PC-9 (cell line): ENCODE data around the gene FBLL1.

Experiments
- EZH2 ChIP-seq: fragments of 200-600 bp; sonication (generic); IDR thresholded peaks from 2 replicates; pipeline ENCODE4 v1.8.0; 2017; ENCODE audit warnings: antibody characterized with exemption, low read depth
- TF ChIP-seq, protein P1 (sequence below): fragments of 200-600 bp; sonication (generic); conservative IDR thresholded peaks from 2 replicates; pipeline ENCODE4 v1.6.1; 2017; ENCODE audit warnings: mixed run types, antibody characterized with exemption, mild to moderate bottlenecking, moderate library complexity

GRCh38 chr5:168513861-168514428 lies 15.2 kb upstream of the FBLL1 start:
- TF ChIP-seq, protein P1, sequence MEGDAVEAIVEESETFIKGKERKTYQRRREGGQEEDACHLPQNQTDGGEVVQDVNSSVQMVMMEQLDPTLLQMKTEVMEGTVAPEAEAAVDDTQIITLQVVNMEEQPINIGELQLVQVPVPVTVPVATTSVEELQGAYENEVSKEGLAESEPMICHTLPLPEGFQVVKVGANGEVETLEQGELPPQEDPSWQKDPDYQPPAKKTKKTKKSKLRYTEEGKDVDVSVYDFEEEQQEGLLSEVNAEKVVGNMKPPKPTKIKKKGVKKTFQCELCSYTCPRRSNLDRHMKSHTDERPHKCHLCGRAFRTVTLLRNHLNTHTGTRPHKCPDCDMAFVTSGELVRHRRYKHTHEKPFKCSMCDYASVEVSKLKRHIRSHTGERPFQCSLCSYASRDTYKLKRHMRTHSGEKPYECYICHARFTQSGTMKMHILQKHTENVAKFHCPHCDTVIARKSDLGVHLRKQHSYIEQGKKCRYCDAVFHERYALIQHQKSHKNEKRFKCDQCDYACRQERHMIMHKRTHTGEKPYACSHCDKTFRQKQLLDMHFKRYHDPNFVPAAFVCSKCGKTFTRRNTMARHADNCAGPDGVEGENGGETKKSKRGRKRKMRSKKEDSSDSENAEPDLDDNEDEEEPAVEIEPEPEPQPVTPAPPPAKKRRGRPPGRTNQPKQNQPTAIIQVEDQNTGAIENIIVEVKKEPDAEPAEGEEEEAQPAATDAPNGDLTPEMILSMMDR = no peak
- TF ChIP-seq EZH2 = no peak
